ENCODE data around the gene BEGAIN. TPM values are rescaled to one million over a fixed set of nuclear protein-coding genes. Genes with fewer than 3 reads are reported as not detected.
A peak's percentile ranks its signal among the peaks of the same experiment; 100 is the strongest.

Gene BEGAIN
- total RNA-seq, 1 donor from 2014 or later, result 5.1 TPM

- Mint-ChIP-seq H3K36me3 (no peaks in the 10 kb centered on the region), H3K4me3 (peak overlapping the region; percentile 53), H3K9me3 (no peaks in the 10 kb centered on the region), H3K27ac (no peak overlapping the region), H3K4me1 (peaks cover 6% of the 10 kb centered on the region), H3K27me3 (ENCODE audit: low read depth) (peaks cover 72% of the 10 kb centered on the region)
- DNase-seq (ENCODE audit: low spot score in 2 of 2, unreplicated experiment in 2 of 2), result no peak
- TF ChIP-seq, protein P1, sequence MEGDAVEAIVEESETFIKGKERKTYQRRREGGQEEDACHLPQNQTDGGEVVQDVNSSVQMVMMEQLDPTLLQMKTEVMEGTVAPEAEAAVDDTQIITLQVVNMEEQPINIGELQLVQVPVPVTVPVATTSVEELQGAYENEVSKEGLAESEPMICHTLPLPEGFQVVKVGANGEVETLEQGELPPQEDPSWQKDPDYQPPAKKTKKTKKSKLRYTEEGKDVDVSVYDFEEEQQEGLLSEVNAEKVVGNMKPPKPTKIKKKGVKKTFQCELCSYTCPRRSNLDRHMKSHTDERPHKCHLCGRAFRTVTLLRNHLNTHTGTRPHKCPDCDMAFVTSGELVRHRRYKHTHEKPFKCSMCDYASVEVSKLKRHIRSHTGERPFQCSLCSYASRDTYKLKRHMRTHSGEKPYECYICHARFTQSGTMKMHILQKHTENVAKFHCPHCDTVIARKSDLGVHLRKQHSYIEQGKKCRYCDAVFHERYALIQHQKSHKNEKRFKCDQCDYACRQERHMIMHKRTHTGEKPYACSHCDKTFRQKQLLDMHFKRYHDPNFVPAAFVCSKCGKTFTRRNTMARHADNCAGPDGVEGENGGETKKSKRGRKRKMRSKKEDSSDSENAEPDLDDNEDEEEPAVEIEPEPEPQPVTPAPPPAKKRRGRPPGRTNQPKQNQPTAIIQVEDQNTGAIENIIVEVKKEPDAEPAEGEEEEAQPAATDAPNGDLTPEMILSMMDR (IDR thresholded peaks at IDR 0.05; ENCODE audit: unreplicated experiment), result no peak
Measured at GRCh38 chr14:100566119-100566518, 21.1 kb downstream of the BEGAIN start.

DNA sequence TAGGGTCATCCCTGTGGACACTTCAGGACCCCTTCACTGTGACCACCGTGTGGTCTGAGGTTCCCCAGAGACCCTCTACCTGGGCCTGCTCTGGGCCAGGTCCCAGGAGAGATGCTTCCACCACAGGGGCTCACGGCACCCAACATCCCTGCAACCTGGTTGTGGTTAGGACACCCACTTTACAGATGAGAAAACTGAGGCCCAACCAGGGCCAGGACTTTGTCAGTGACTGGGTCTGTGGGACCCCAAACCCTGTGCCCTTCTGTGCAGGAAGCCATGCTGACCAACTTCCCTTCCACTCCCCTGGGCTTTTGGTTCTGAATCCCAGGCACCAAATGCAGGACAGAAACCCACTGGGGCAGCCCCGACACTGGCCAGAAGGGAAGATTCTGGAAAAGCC lies 21.6 kb downstream of the BEGAIN start:
- Mint-ChIP-seq H3K36me3 (no peaks in the 10 kb centered on the region), H3K9me3 (no peaks in the 10 kb centered on the region), H3K27ac (no peak overlapping the region), H3K27me3 (ENCODE audit: low read depth) (peaks cover 67% of the 10 kb centered on the region), H3K4me1 (peaks cover 6% of the 10 kb centered on the region), H3K4me3 (no peak overlapping the region)
- no peak for DNase-seq (ENCODE audit: low spot score in 2 of 2, unreplicated experiment in 2 of 2)
- TF ChIP-seq, protein P1 (IDR thresholded peaks at IDR 0.05; ENCODE audit: unreplicated experiment), result no peak

GRCh38 chr14:100564512-100564911 lies 22.7 kb downstream of the BEGAIN start:
- peaks cover 5% of the 10 kb centered on the region for H3K4me1 Mint-ChIP-seq
- H3K36me3 Mint-ChIP-seq, result no peaks in the 10 kb centered on the region
- H3K27me3 Mint-ChIP-seq (ENCODE audit: low read depth), result peaks cover 57% of the 10 kb centered on the region
- no peaks in the 10 kb centered on the region for H3K9me3 Mint-ChIP-seq
- H3K4me3 Mint-ChIP-seq, result no peak overlapping the region
- TF ChIP-seq, protein P1 (IDR thresholded peaks at IDR 0.05; ENCODE audit: unreplicated experiment), result no peak
- H3K27ac Mint-ChIP-seq, result no peak overlapping the region
- no peak for DNase-seq (ENCODE audit: low spot score in 2 of 2, unreplicated experiment in 2 of 2)

- no peak for DNase-seq (ENCODE audit: low spot score in 2 of 2, unreplicated experiment in 2 of 2)
- no peaks in the 10 kb centered on the region for H3K36me3 Mint-ChIP-seq
- peaks cover 59% of the 10 kb centered on the region for H3K27me3 Mint-ChIP-seq (ENCODE audit: low read depth)
- peaks cover 2% of the 10 kb centered on the region for H3K4me1 Mint-ChIP-seq
- TF ChIP-seq, protein P1 (IDR thresholded peaks at IDR 0.05; ENCODE audit: unreplicated experiment), result no peak
- no peaks in the 10 kb centered on the region for H3K9me3 Mint-ChIP-seq
- no peak overlapping the region for H3K27ac Mint-ChIP-seq
- no peak overlapping the region for H3K4me3 Mint-ChIP-seq
Measured at GRCh38 chr14:100562751-100563150, 24.5 kb downstream of the BEGAIN start.

DNA sequence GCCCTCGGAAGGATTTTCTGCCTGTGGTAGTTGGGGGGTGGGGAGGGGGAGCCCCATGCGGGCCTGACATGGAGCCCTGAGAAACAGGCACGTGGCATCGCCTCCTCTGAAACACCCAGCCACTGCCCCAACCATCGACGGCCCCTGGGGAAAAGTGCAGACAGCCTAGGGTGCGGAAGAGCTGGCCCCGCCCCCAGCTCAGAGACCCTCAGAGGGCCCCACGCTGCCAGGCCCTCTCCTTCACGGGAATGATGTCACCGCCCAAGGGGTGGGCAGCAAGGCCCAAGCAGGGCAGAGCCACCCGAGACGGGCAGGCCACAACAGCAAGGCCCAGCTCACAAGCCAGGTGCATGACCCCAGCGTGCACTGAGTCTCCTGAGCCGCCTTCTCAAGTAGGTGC lies 26.2 kb downstream of the BEGAIN start:
- Mint-ChIP-seq H3K4me3 (no peak overlapping the region), H3K9me3 (no peaks in the 10 kb centered on the region), H3K27me3 (ENCODE audit: low read depth) (peaks cover 50% of the 10 kb centered on the region), H3K4me1 (no peaks in the 10 kb centered on the region), H3K36me3 (no peaks in the 10 kb centered on the region), H3K27ac (no peak overlapping the region)
- TF ChIP-seq, protein P1 (IDR thresholded peaks at IDR 0.05; ENCODE audit: unreplicated experiment), result no peak
- DNase-seq (ENCODE audit: low spot score in 2 of 2, unreplicated experiment in 2 of 2), result no peak

GRCh38 chr14:100560471-100560870 lies 26.7 kb downstream of the BEGAIN start:
- Mint-ChIP-seq H3K27me3 (ENCODE audit: low read depth) (peaks cover 45% of the 10 kb centered on the region), H3K36me3 (no peaks in the 10 kb centered on the region), H3K4me1 (no peaks in the 10 kb centered on the region), H3K9me3 (no peaks in the 10 kb centered on the region), H3K27ac (no peak overlapping the region), H3K4me3 (no peak overlapping the region)
- TF ChIP-seq, protein P1 (IDR thresholded peaks at IDR 0.05; ENCODE audit: unreplicated experiment), result no peak
- DNase-seq (ENCODE audit: low spot score in 2 of 2, unreplicated experiment in 2 of 2), result no peak
